K562 (cell line): ENCODE measurements around the gene GRIN1. TPM values are rescaled to one million over a fixed set of nuclear protein-coding genes. Genes with fewer than 3 reads are reported as not detected.

Source experiments
- ATAC-seq: fragments of 200-7000 bp; cut with Tn5 transposase; 3 replicates; pipeline ENCODE4 v1.9.1; 2020; ENCODE audit warnings: moderate library complexity
- BruUV-seq: library from RNA; stranded (reverse); fragments of 400-500 nt; replicated peaks from 2 replicates; lab custom pipeline; 2021; lab: Mats Ljungman, UMichigan
- CTCF ChIA-PET: fragments of 300-600 bp; formaldehyde crosslinking; extraction: SDS; loops from one replicate; lab custom pipeline; 2021; ENCODE audit warnings: low intra/inter-chr PET ratio; lab: Yijun Ruan, JAX
- POLR2A ChIA-PET: fragments of 300-600, 350-650 bp; sonication (Branson Sonifier 250); formaldehyde crosslinking; extraction: SDS; loops from one replicate; lab custom pipeline; 2021; ENCODE audit warnings: antibody characterized with exemption, inconsistent platforms; lab: Yijun Ruan, JAX
- DNase-seq, 4 experiments: peaks; one replicate each; pipeline versions ENCODE4 v3.0.0 to v3.0.0-alpha.2; 2011 to 2018; ENCODE audit warnings: low spot score in 3 of 4, mixed read lengths in 3 of 4; ENCODE audit errors: extremely low read depth in 1 of 4
- FAIRE-seq: peaks from 2 replicates; lab custom pipeline; 2011; peaks lifted over from hg19 to GRCh38; lab: Jason Lieb, UNC
- H2AFZ ChIP-seq: 2 replicates; pipeline ENCODE4 v1.6.0; 2011; ENCODE audit warnings: low read depth, low read length, control low read depth, inconsistent platforms
- H3K27ac ChIP-seq: fragments of 200-600 bp; 3 replicates; pipeline ENCODE4 v1.8.0; 2011; ENCODE audit warnings: low read depth, mild to moderate bottlenecking, control low read depth, inconsistent platforms, low read length, moderate library complexity, mixed read lengths; ENCODE audit errors: extremely low read depth
- H3K27me3 ChIP-seq, 2 experiments: fragments of 300-600 bp in 1 of 2; 2 replicates in 1 of 2; 3 replicates in 1 of 2; pipeline versions ENCODE4 v1.6.0 to v1.8.0; 2011; ENCODE audit warnings: inconsistent platforms in 2 of 2, low read length in 2 of 2, mild to moderate bottlenecking in 1 of 2, mixed read lengths in 1 of 2, moderate library complexity in 1 of 2; ENCODE audit not compliant: control insufficient read depth in 2 of 2, insufficient read depth in 2 of 2
- H3K36me3 ChIP-seq: fragments of 300-600 bp; 3 replicates; pipeline ENCODE4 v1.8.0; 2011; ENCODE audit warnings: mild to moderate bottlenecking, low read length, inconsistent platforms; ENCODE audit not compliant: control insufficient read depth, insufficient read depth
- H3K4me1 ChIP-seq, 2 experiments: fragments of 200-600 bp in 1 of 2; replicated peaks in 1 of 2; 2 replicates in 1 of 2; 3 replicates in 1 of 2; pipeline versions ENCODE4 v1.5.1 to v1.8.0; 2011; ENCODE audit warnings: inconsistent platforms in 2 of 2, low read length in 2 of 2, mild to moderate bottlenecking in 1 of 2, mixed read lengths in 1 of 2, moderate library complexity in 1 of 2; ENCODE audit not compliant: control insufficient read depth in 2 of 2, insufficient read depth in 2 of 2
- H3K4me2 ChIP-seq: 2 replicates; pipeline ENCODE4 v1.6.1; 2011; ENCODE audit warnings: low read length, control low read depth, inconsistent platforms, mixed read lengths; ENCODE audit not compliant: insufficient read depth
- H3K4me3 ChIP-seq: fragments of 200-600 bp; sonication (generic), shearing (Covaris generic); 2 replicates; pipeline ENCODE4 v1.5.1; 2016; ENCODE audit warnings: control low read depth, inconsistent platforms
- H3K79me2 ChIP-seq: fragments of 200-600 bp; 3 replicates; pipeline ENCODE4 v1.8.0; 2011; ENCODE audit warnings: low read length, inconsistent platforms; ENCODE audit not compliant: control insufficient read depth, insufficient read depth
- H3K9ac ChIP-seq, 2 experiments: 2 replicates each; pipeline versions ENCODE4 v1.6.0 to v1.6.1; 2011; ENCODE audit warnings: low read depth in 2 of 2, low read length in 2 of 2, control low read depth in 1 of 2, inconsistent platforms in 1 of 2, mild to moderate bottlenecking in 1 of 2, mixed read lengths in 1 of 2; ENCODE audit not compliant: insufficient read depth in 1 of 2
- H3K9me1 ChIP-seq: one replicate; pipeline ENCODE4 v1.6.0; 2011; ENCODE audit warnings: inconsistent platforms, mild to moderate bottlenecking, low read length, moderate library complexity; ENCODE audit not compliant: control insufficient read depth, insufficient read depth
- H3K9me3 ChIP-seq: replicated peaks from 2 replicates; pipeline ENCODE4 v1.5.1; 2011; ENCODE audit warnings: low read depth, low read length, inconsistent platforms; ENCODE audit not compliant: control insufficient read depth, insufficient read depth
- H4K20me1 ChIP-seq: replicated peaks from 2 replicates; pipeline ENCODE4 v1.6.1; 2011; ENCODE audit warnings: low read length, inconsistent platforms, mixed read lengths; ENCODE audit not compliant: control insufficient read depth, insufficient read depth
- FOS ChIP-seq: IDR thresholded peaks from 3 replicates; pipeline ENCODE4 v1.6.1; 2011; ENCODE audit not compliant: insufficient read length; ENCODE audit errors: extremely low read depth
- HCFC1 ChIP-seq: IDR thresholded peaks from 2 replicates; pipeline ENCODE4 v1.6.1; 2012; ENCODE audit warnings: low read depth, low read length, improper control_type of control experiment
- RFX7 ChIP-seq: fragments of 250-450 bp; sonication (Bioruptor Pico); IDR thresholded peaks from 2 replicates; pipeline ENCODE4 v1.5.1; 2021; ENCODE audit warnings: mild to moderate bottlenecking
- SP2 ChIP-seq: IDR thresholded peaks from 2 replicates; pipeline ENCODE4 v1.6.1; 2011; ENCODE audit warnings: mild to moderate bottlenecking, low read depth, low read length, moderate library complexity; ENCODE audit not compliant: poor library complexity, severe bottlenecking; ENCODE audit errors: extremely low read depth
- ZNF696 ChIP-seq: fragments of 250-450 bp; sonication (Bioruptor Pico); conservative IDR thresholded peaks from 2 replicates; pipeline ENCODE4 v1.4.0; 2020; ENCODE audit warnings: mild to moderate bottlenecking, moderate library complexity
- WGBS: fragments of 100-300 bp; shearing (Covaris generic); methylation state at CpG from one replicate; pipeline ENCODE4 v1.1.6; 2016; ENCODE audit warnings: low coverage, mixed read lengths; ENCODE audit not compliant: insufficient coverage; ENCODE audit errors: missing lambda C conversion rate; 5-methylcytosine and 5-hydroxymethylcytosine counted together
- in situ Hi-C: fragments of 300-500 bp; cut with MboI; formaldehyde crosslinking; loops from 4 replicates; pipeline ENCODE4 v1.15.0; 2018; ENCODE audit warnings: inconsistent platforms, mixed read lengths
- intact Hi-C: fragments of 100-400 bp; cut with micrococcal nuclease; formaldehyde crosslinking; loops from 2 replicates; pipeline ENCODE4 v1.14.2; 2022
- polyA plus RNA-seq, 8 experiments: library from polyadenylated mRNA; depleted of rRNA in 4 of 8; stranded (reverse) in 5 of 8; unstranded in 3 of 8; fragments of >200 nt; fragmentation: Nextera tagmentation in 2 of 8; fragmentation: Illumina TruSeq in 1 of 8; extraction: Ambion mirVana in 2 of 8; extraction: Trizol in 1 of 8; gene quantifications; 2 replicates each; pipeline versions ENCODE4 v1.2.1 to v1.2.3, GENCODE V29; 2011 to 2014; ENCODE audit warnings: inconsistent platforms in 1 of 8, missing spikeins in 1 of 8
- total RNA-seq, 7 experiments: library from RNA; depleted of rRNA in 6 of 7; stranded (reverse); fragments of >200 nt in 6 of 7; fragmentation: Illumina TruSeq in 2 of 7; extraction: Trizol in 2 of 7; gene quantifications; 2 replicates each; pipeline versions ENCODE4 v1.2.1 to v1.2.3, GENCODE V29; 2011 to 2021; ENCODE audit warnings: low replicate concordance in 1 of 7
- TF ChIP-seq, protein P1 (sequence below): sonication (generic); formaldehyde crosslinking; IDR thresholded peaks from 2 replicates; pipeline ENCODE4 v1.8.0; 2023; ENCODE audit warnings: mild to moderate bottlenecking, missing genetic modification reagents
- TF ChIP-seq, protein P2 (sequence below): fragments of 250-450 bp; sonication (Bioruptor Pico); IDR thresholded peaks from 2 replicates; pipeline ENCODE4 v1.4.0; 2020; ENCODE audit warnings: mild to moderate bottlenecking, moderate library complexity
- TF ChIP-seq, protein P3 (sequence below): fragments of 450-650 bp; IDR thresholded peaks from 2 replicates; pipeline ENCODE4 v1.7.0; 2016; ENCODE audit warnings: borderline replicate concordance
- TF ChIP-seq, protein P4 (sequence below), 2 experiments: fragments of 450-650 bp in 1 of 2; sonication (generic) in 1 of 2; formaldehyde crosslinking; conservative IDR thresholded peaks; 2 replicates each; pipeline versions ENCODE4 v1.4.0 to v1.8.1; 2020 to 2022; ENCODE audit warnings: mild to moderate bottlenecking in 1 of 2, missing genetic modification reagents in 1 of 2

Gene GRIN1
- total and polyA plus RNA-seq, 9 of the 15 experiments (the other 6 are each of a cell fraction or from before 2014, with no cell fraction given): 0.03 to 0.35 (median 0.16) TPM; not detected in 6

DNA sequence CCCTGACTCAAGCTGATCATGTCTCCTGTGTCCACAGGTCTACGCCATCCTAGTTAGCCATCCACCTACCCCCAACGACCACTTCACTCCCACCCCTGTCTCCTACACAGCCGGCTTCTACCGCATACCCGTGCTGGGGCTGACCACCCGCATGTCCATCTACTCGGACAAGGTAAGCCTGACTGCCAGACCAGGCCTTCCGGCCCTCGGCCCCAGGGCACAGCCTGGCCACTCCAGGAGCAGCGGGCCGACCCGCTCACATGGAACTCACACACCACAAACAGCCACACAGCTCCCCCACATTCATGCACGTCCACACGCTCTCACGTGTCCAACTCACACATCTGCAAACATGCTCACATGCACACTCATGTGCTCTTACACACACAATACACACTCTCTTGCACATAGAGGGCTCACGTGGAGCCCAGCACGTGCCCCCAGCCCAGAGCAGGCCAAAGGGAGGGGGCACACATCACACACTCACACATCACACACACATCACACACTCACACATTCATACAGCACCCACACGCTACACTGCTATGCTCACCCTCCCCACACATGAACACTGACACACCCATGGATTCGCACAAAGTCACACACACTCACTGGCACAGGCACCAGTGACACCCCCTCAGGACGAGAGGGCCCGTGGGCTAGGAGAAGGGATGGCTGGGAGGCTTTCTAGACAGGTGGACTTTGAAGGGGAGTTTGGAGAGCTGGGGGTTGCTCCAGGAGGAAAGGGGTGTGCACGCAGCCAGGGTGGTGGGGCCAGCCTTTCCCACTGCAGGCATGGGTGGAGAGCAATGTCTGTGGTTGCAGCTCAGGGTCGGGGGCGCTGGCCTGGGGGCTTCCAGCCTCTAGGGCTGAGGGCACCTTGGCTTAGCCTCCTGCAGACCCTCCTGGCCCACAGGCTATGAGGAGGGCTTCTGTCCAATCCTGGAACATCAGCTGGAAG lies 3.3 kb downstream of the GRIN1 start:
- Histone ChIP-seq H3K27ac (no peak overlapping the region), H3K4me1 (peaks cover 0 to 52% of the 10 kb centered on the region in 2 experiments; a peak in 2 of 5 replicates), H3K4me3 (no peak overlapping the region), H3K9me3 (no peaks in the 10 kb centered on the region), H4K20me1 (peaks cover 21% of the 10 kb centered on the region), H3K9ac (0 out of 4 replicates have a peak overlapping the region, but pooled peaks of 1 of the 2 experiments have one; percentile 7), H3K4me2 (no peak overlapping the region), H3K79me2 (no peaks in the 10 kb centered on the region), H3K36me3 (no peaks in the 10 kb centered on the region), H3K9me1 (no peaks in the 10 kb centered on the region), H2AFZ (no peak overlapping the region), H3K27me3 (peaks cover 41 to 67% of the 10 kb centered on the region in 2 experiments; a peak in 4 of 5 replicates)
- BruUV-seq: no TSS peak
- in situ Hi-C loops (no loop called here), intact Hi-C loops (no loop called here)
- ATAC-seq: no peak
- DNase-seq: no peak
- FAIRE-seq: no peak
- 2% methylated on average over 24 of the region's 24 CpGs for WGBS
- ChIA-PET CTCF (no interaction called here), POLR2A (interaction anchor here (0.6 to 1.5 kb wide), 3 partner anchors 8 to 98 kb away, joined by 3 to 10 read pairs (median 3); no protein-coding TSS in a partner anchor)
- TF ChIP-seq RFX7 (CRISPR knock-in tag) (no peak), ZNF696 (CRISPR knock-in tag) (no peak), FOS (no peak), HCFC1 (no peak), SP2 (no peak)
- TF ChIP-seq, protein P1, sequence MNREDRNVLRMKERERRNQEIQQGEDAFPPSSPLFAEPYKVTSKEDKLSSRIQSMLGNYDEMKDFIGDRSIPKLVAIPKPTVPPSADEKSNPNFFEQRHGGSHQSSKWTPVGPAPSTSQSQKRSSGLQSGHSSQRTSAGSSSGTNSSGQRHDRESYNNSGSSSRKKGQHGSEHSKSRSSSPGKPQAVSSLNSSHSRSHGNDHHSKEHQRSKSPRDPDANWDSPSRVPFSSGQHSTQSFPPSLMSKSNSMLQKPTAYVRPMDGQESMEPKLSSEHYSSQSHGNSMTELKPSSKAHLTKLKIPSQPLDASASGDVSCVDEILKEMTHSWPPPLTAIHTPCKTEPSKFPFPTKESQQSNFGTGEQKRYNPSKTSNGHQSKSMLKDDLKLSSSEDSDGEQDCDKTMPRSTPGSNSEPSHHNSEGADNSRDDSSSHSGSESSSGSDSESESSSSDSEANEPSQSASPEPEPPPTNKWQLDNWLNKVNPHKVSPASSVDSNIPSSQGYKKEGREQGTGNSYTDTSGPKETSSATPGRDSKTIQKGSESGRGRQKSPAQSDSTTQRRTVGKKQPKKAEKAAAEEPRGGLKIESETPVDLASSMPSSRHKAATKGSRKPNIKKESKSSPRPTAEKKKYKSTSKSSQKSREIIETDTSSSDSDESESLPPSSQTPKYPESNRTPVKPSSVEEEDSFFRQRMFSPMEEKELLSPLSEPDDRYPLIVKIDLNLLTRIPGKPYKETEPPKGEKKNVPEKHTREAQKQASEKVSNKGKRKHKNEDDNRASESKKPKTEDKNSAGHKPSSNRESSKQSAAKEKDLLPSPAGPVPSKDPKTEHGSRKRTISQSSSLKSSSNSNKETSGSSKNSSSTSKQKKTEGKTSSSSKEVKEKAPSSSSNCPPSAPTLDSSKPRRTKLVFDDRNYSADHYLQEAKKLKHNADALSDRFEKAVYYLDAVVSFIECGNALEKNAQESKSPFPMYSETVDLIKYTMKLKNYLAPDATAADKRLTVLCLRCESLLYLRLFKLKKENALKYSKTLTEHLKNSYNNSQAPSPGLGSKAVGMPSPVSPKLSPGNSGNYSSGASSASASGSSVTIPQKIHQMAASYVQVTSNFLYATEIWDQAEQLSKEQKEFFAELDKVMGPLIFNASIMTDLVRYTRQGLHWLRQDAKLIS (CRISPR knock-in tag): no peak
- TF ChIP-seq, protein P2, sequence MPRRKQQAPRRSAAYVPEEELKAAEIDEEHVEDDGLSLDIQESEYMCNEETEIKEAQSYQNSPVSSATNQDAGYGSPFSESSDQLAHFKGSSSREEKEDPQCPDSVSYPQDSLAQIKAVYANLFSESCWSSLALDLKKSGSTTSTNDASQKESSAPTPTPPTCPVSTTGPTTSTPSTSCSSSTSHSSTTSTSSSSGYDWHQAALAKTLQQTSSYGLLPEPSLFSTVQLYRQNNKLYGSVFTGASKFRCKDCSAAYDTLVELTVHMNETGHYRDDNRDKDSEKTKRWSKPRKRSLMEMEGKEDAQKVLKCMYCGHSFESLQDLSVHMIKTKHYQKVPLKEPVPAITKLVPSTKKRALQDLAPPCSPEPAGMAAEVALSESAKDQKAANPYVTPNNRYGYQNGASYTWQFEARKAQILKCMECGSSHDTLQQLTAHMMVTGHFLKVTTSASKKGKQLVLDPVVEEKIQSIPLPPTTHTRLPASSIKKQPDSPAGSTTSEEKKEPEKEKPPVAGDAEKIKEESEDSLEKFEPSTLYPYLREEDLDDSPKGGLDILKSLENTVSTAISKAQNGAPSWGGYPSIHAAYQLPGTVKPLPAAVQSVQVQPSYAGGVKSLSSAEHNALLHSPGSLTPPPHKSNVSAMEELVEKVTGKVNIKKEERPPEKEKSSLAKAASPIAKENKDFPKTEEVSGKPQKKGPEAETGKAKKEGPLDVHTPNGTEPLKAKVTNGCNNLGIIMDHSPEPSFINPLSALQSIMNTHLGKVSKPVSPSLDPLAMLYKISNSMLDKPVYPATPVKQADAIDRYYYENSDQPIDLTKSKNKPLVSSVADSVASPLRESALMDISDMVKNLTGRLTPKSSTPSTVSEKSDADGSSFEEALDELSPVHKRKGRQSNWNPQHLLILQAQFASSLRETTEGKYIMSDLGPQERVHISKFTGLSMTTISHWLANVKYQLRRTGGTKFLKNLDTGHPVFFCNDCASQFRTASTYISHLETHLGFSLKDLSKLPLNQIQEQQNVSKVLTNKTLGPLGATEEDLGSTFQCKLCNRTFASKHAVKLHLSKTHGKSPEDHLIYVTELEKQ (CRISPR knock-in tag): no peak
- TF ChIP-seq, protein P3, sequence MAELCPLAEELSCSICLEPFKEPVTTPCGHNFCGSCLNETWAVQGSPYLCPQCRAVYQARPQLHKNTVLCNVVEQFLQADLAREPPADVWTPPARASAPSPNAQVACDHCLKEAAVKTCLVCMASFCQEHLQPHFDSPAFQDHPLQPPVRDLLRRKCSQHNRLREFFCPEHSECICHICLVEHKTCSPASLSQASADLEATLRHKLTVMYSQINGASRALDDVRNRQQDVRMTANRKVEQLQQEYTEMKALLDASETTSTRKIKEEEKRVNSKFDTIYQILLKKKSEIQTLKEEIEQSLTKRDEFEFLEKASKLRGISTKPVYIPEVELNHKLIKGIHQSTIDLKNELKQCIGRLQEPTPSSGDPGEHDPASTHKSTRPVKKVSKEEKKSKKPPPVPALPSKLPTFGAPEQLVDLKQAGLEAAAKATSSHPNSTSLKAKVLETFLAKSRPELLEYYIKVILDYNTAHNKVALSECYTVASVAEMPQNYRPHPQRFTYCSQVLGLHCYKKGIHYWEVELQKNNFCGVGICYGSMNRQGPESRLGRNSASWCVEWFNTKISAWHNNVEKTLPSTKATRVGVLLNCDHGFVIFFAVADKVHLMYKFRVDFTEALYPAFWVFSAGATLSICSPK: no peak
- TF ChIP-seq, protein P4, sequence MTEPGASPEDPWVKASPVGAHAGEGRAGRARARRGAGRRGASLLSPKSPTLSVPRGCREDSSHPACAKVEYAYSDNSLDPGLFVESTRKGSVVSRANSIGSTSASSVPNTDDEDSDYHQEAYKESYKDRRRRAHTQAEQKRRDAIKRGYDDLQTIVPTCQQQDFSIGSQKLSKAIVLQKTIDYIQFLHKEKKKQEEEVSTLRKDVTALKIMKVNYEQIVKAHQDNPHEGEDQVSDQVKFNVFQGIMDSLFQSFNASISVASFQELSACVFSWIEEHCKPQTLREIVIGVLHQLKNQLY (CRISPR knock-in tag; conservative IDR thresholded peaks at IDR 0.05): no peak
